ENCODE measurements around the gene CLCA2. TPM values are rescaled to one million over a fixed set of nuclear protein-coding genes. Genes with fewer than 3 reads are reported as not detected.

CLCA2 gene
- total RNA-seq, 1 experiment from 2014 or later, result 0.20 TPM

GRCh38 chr1:86382878-86383277 lies 41.1 kb upstream of the CLCA2 start:
- no peak for DNase-seq
- intact Hi-C loops (cut with micrococcal nuclease; ENCODE audit: unreplicated experiment), result loop anchor here (5.0 to 10.0 kb wide), 2 partner anchors 322 to 359 kb away; partner anchors contain the start of gene SH3GLB1
- no peaks in the 10 kb centered on the region for H4K20me1 ChIP-seq (ENCODE audit: insufficient read depth)
- POLR2A ChIA-PET (ENCODE audit: unreplicated experiment), result no interaction called here
- peaks cover 8% of the 10 kb centered on the region for H3K79me2 ChIP-seq (ENCODE audit: low read depth)
- H3K27ac ChIP-seq, result no peak overlapping the region
- no peaks in the 10 kb centered on the region for H3K9me2 ChIP-seq (ENCODE audit: insufficient read depth)
- TF ChIP-seq CTCF (conservative IDR thresholded peaks at IDR 0.05), result no peak
- TF ChIP-seq EZH2 (IDR thresholded peaks at IDR 0.05; ENCODE audit: low read depth), result no peak
- H3K27me3 ChIP-seq (ENCODE audit: insufficient read depth, low read depth), result no peaks in the 10 kb centered on the region
- H3K4me2 ChIP-seq, result no peak overlapping the region
- no peak overlapping the region for H3K4me3 ChIP-seq
- H2AFZ ChIP-seq, result no peak overlapping the region
- H3F3A ChIP-seq (ENCODE audit: insufficient read depth, low read depth), result no peaks in the 10 kb centered on the region
- H3K9me3 ChIP-seq (ENCODE audit: insufficient read depth, low read depth), result no peaks in the 10 kb centered on the region
- 0 out of 2 replicates have a peak, but pooled peaks cover under 1% of the 10 kb centered on the region for H3K4me1 ChIP-seq (replicated peaks; ENCODE audit: insufficient read depth)
- CTCF ChIA-PET, result interaction anchor here (0.6 kb wide), 1 partner anchor 582 kb away, joined by 3 read pairs; no protein-coding TSS in a partner anchor
- peaks cover 24% of the 10 kb centered on the region; the same call in 1 of the 2 replicates for H3K36me3 ChIP-seq (ENCODE audit: low read depth)
- BruUV-seq (replicated peaks), result no TSS peak

- 0 out of 2 replicates have a peak, but pooled peaks cover 15% of the 10 kb centered on the region for H3K4me1 ChIP-seq (replicated peaks; ENCODE audit: insufficient read depth)
- H3K9me3 ChIP-seq (ENCODE audit: insufficient read depth, low read depth), result no peaks in the 10 kb centered on the region
- H3K36me3 ChIP-seq (ENCODE audit: low read depth), result 0 out of 2 replicates have a peak, but pooled peaks cover 14% of the 10 kb centered on the region
- no peak for TF ChIP-seq CTCF (conservative IDR thresholded peaks at IDR 0.05)
- TF ChIP-seq EZH2 (IDR thresholded peaks at IDR 0.05; ENCODE audit: low read depth), result no peak
- no TSS peak for BruUV-seq (replicated peaks)
- H3K79me2 ChIP-seq (ENCODE audit: low read depth), result peaks cover 56% of the 10 kb centered on the region
- H2AFZ ChIP-seq, result no peak overlapping the region
- no peak for DNase-seq
- no peak overlapping the region for H3K4me2 ChIP-seq
- ChIA-PET POLR2A (ENCODE audit: unreplicated experiment) (interaction anchor here (0.7 kb wide), 1 partner anchor 16 kb away, joined by 13 read pairs; no protein-coding TSS in a partner anchor), CTCF (interaction anchor here (0.6 kb wide), 1 partner anchor 23 kb away, joined by 3 read pairs; no protein-coding TSS in a partner anchor)
- no peaks in the 10 kb centered on the region for H3K9me2 ChIP-seq (ENCODE audit: insufficient read depth)
- H3F3A ChIP-seq (ENCODE audit: insufficient read depth, low read depth), result no peaks in the 10 kb centered on the region
- no peak overlapping the region for H3K4me3 ChIP-seq
- H3K27me3 ChIP-seq (ENCODE audit: insufficient read depth, low read depth), result no peaks in the 10 kb centered on the region
- no peaks in the 10 kb centered on the region for H4K20me1 ChIP-seq (ENCODE audit: insufficient read depth)
- no peak overlapping the region for H3K27ac ChIP-seq
- intact Hi-C loops (cut with micrococcal nuclease; ENCODE audit: unreplicated experiment), result loop anchor here (10.0 kb wide), 1 partner anchor 317 kb away; the partner anchor contains the start of gene SH3GLB1
These were observed 35.9 kb upstream of the CLCA2 start for GRCh38 chr1:86387916-86388627.

GRCh38 chr1:86388777-86389176 lies 35.2 kb upstream of the CLCA2 start:
- no peaks in the 10 kb centered on the region for H3K27me3 ChIP-seq (ENCODE audit: insufficient read depth, low read depth)
- H3K4me2 ChIP-seq, result no peak overlapping the region
- intact Hi-C loops (cut with micrococcal nuclease; ENCODE audit: unreplicated experiment), result loop anchor here (10.0 kb wide), 1 partner anchor 316 kb away; the partner anchor contains the start of gene SH3GLB1
- ChIA-PET POLR2A (ENCODE audit: unreplicated experiment) (interaction anchor here (0.6 to 0.7 kb wide), 2 partner anchors 16 to 191 kb away, joined by 3 to 13 read pairs; no protein-coding TSS in a partner anchor), CTCF (no interaction called here)
- no peak overlapping the region for H3K27ac ChIP-seq
- no peak for DNase-seq
- BruUV-seq (replicated peaks), result no TSS peak
- H3K36me3 ChIP-seq (ENCODE audit: low read depth), result 0 out of 2 replicates have a peak, but pooled peaks cover 11% of the 10 kb centered on the region
- no peaks in the 10 kb centered on the region for H3K9me3 ChIP-seq (ENCODE audit: insufficient read depth, low read depth)
- no peaks in the 10 kb centered on the region for H3K9me2 ChIP-seq (ENCODE audit: insufficient read depth)
- H2AFZ ChIP-seq, result no peak overlapping the region
- H3F3A ChIP-seq (ENCODE audit: insufficient read depth, low read depth), result no peaks in the 10 kb centered on the region
- peaks cover 63% of the 10 kb centered on the region for H3K79me2 ChIP-seq (ENCODE audit: low read depth)
- H3K4me1 ChIP-seq (replicated peaks; ENCODE audit: insufficient read depth), result 0 out of 2 replicates have a peak, but pooled peaks cover 15% of the 10 kb centered on the region
- no peak overlapping the region for H3K4me3 ChIP-seq
- H4K20me1 ChIP-seq (ENCODE audit: insufficient read depth), result no peaks in the 10 kb centered on the region
- no peak for TF ChIP-seq EZH2 (IDR thresholded peaks at IDR 0.05; ENCODE audit: low read depth)
- TF ChIP-seq CTCF (conservative IDR thresholded peaks at IDR 0.05), result no peak

Data from PC-9 (cell line).